Measurements from ENCODE around the gene CHRNA4. TPM values are rescaled to one million over a fixed set of nuclear protein-coding genes. Genes with fewer than 3 reads are reported as not detected.

The CHRNA4 gene
- total and polyA plus RNA-seq, 2 donors from 2014 or later: 0.44 to 0.67 TPM

DNA sequence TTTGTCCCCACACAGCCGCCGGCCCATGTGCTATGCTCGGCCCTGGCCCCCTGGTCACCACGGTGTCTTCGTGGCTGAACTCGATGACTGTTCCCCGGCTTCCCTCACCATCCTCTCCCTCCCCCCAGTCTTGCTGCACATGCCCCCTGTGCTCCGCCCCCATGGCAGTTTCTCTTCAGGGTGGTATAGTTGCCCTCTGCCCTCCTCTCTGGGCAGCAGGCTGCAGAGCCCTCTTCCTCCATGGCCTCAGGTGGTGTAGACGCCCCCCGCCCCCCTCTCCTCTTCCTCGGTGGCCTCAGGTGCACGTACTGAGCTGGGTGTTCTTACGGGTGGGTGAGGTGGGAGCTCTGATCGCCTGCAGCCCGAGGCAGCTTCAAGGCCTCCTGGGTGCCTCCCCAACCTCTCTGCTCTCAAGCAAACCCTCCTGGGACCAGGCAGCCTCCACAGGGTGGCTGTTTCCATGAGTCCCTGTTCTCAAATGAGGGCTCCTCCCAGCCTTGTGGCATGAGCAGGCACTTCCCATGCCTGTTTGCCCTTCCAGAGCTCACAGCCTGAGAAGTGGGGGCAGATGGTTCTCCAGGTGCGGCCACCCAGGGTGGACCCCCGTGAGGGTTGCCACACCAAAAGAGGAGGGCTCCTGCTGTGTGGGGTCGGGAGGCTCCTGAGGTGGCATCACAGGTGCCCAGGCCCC lies 43.4 kb downstream of the CHRNA4 start:
- Histone ChIP-seq H3K9ac (ENCODE audit: low read length in 3 of 3) (no peak overlapping the region), H3K36me3 (ENCODE audit: control insufficient read depth in 2 of 3, insufficient read depth in 3 of 3, low read length in 3 of 3) (no peaks in the 10 kb centered on the region), H3K27me3 (ENCODE audit: control insufficient read depth, insufficient read depth, low read length) (no peaks in the 10 kb centered on the region), H3K27ac (ENCODE audit: low read depth in 2 of 2, low read length in 2 of 2) (no peak overlapping the region), H3K9me3 (ENCODE audit: control insufficient read depth in 2 of 3, insufficient read depth in 1 of 3, low read length in 3 of 3) (no peaks in the 10 kb centered on the region), H3K4me1 (ENCODE audit: control insufficient read depth in 2 of 3, insufficient read depth in 2 of 3, low read depth in 1 of 3, low read length in 3 of 3) (no peaks in the 10 kb centered on the region), H3K4me3 (ENCODE audit: low read length in 3 of 3) (no peak overlapping the region)
- FAIRE-seq (no peak), DNase-seq (peak in 2 of 5 donors; percentile 35 to 60)
- intact Hi-C loops (cut with DNase I): no loop called here
- TF ChIP-seq, protein P1, sequence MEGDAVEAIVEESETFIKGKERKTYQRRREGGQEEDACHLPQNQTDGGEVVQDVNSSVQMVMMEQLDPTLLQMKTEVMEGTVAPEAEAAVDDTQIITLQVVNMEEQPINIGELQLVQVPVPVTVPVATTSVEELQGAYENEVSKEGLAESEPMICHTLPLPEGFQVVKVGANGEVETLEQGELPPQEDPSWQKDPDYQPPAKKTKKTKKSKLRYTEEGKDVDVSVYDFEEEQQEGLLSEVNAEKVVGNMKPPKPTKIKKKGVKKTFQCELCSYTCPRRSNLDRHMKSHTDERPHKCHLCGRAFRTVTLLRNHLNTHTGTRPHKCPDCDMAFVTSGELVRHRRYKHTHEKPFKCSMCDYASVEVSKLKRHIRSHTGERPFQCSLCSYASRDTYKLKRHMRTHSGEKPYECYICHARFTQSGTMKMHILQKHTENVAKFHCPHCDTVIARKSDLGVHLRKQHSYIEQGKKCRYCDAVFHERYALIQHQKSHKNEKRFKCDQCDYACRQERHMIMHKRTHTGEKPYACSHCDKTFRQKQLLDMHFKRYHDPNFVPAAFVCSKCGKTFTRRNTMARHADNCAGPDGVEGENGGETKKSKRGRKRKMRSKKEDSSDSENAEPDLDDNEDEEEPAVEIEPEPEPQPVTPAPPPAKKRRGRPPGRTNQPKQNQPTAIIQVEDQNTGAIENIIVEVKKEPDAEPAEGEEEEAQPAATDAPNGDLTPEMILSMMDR (IDR thresholded peaks at IDR 0.05; ENCODE audit: borderline replicate concordance, extremely low read depth, insufficient read depth): no peak

DNA sequence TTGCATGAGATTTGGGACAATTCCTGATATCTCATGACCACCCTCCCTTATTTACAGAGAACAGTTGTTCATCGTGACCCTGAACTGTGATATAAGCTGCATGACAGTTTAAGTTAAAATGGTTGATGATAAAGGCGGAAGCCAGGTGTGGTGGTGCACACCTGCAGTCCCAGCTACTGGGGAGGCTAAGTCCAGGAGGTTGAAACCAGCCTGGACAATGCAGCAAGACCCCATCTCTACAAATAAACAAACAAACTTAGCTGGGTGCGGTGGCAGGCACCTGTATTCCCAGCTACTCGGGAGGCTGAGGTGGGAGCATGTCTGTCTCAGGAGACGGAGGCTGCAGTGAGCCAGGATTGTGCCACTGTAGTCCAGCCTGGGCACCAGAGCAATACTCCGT lies 44.1 kb downstream of the CHRNA4 start:
- H3K36me3 ChIP-seq (ENCODE audit: control insufficient read depth in 2 of 3, insufficient read depth in 3 of 3, low read length in 3 of 3): no peaks in the 10 kb centered on the region
- FAIRE-seq (no peak), DNase-seq (no peak)
- TF ChIP-seq, protein P1 (IDR thresholded peaks at IDR 0.05; ENCODE audit: borderline replicate concordance, extremely low read depth, insufficient read depth): no peak
- H3K27ac ChIP-seq (ENCODE audit: low read depth in 2 of 2, low read length in 2 of 2): no peak overlapping the region
- H3K4me3 ChIP-seq (ENCODE audit: low read length in 3 of 3): no peak overlapping the region
- no peak overlapping the region for H3K9ac ChIP-seq (ENCODE audit: low read length in 3 of 3)
- no peaks in the 10 kb centered on the region for H3K9me3 ChIP-seq (ENCODE audit: control insufficient read depth in 2 of 3, insufficient read depth in 1 of 3, low read length in 3 of 3)
- no peaks in the 10 kb centered on the region for H3K27me3 ChIP-seq (ENCODE audit: control insufficient read depth, insufficient read depth, low read length)
- no peaks in the 10 kb centered on the region for H3K4me1 ChIP-seq (ENCODE audit: control insufficient read depth in 2 of 3, insufficient read depth in 2 of 3, low read depth in 1 of 3, low read length in 3 of 3)
- intact Hi-C loops (cut with DNase I): no loop called here

DNA sequence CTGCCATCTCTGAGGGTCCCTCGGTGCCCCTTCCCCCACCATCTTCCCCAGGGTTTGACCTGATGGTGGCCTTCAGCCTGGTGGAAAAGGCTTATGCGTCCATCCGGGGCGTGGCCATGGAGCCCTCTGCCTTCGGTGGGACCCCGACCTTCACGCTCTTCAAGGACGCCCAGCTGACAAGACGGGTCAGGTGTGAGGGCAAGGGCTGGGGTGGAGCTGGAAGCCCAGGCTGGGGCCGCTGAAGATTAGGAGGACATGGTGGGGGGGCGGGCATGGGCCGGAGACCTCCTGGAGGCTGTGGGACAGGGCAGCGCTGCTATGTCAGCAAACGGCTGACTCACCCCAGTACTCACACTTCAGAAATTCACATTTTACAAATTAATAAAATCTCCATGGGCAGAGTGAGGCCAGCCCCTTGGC lies 44.6 kb downstream of the CHRNA4 start:
- no peak overlapping the region for H3K4me3 ChIP-seq (ENCODE audit: low read length in 3 of 3)
- intact Hi-C loops (cut with DNase I): no loop called here
- no peak overlapping the region for H3K27ac ChIP-seq (ENCODE audit: low read depth in 2 of 2, low read length in 2 of 2)
- H3K9ac ChIP-seq (ENCODE audit: low read length in 3 of 3): no peak overlapping the region
- peak in 1 of 5 donors; percentile 64 for DNase-seq
- H3K9me3 ChIP-seq (ENCODE audit: control insufficient read depth in 2 of 3, insufficient read depth in 1 of 3, low read length in 3 of 3): no peaks in the 10 kb centered on the region
- H3K4me1 ChIP-seq (ENCODE audit: control insufficient read depth in 2 of 3, insufficient read depth in 2 of 3, low read depth in 1 of 3, low read length in 3 of 3): no peaks in the 10 kb centered on the region
- no peak for FAIRE-seq
- TF ChIP-seq, protein P1 (IDR thresholded peaks at IDR 0.05; ENCODE audit: borderline replicate concordance, extremely low read depth, insufficient read depth): no peak
- H3K27me3 ChIP-seq (ENCODE audit: control insufficient read depth, insufficient read depth, low read length): no peaks in the 10 kb centered on the region
- no peaks in the 10 kb centered on the region for H3K36me3 ChIP-seq (ENCODE audit: control insufficient read depth in 2 of 3, insufficient read depth in 3 of 3, low read length in 3 of 3)

All from kidney (tissue), 14 donors.